Skin of body (tissue), 1 donor: ENCODE measurements around the gene KRT85. TPM values are rescaled to one million over a fixed set of nuclear protein-coding genes. Genes with fewer than 3 reads are reported as not detected.

ENCODE experiments used
- total RNA-seq: library from RNA; depleted of rRNA; stranded (reverse); fragments of >200 nt; gene quantifications from one replicate; pipeline ENCODE4 v1.2.3, GENCODE V29; 2014

KRT85 gene
- total RNA-seq, 1 donor from 2014 or later = 98.6 TPM

Other genes with a start within 250 kb of the KRT85 start
- gene KRT80, start 175.5 kb downstream of the KRT85 start, total RNA-seq = 39.5 TPM
- gene KRT7, start 134.2 kb downstream of the KRT85 start, total RNA-seq = 10.4 TPM
- gene KRT86, start 92.8 kb downstream of the KRT85 start, total RNA-seq = 40.8 TPM
- gene KRT81, start 75.9 kb downstream of the KRT85 start, total RNA-seq = 27.8 TPM
- gene KRT83, start 46.1 kb downstream of the KRT85 start, total RNA-seq = 18.8 TPM
- gene KRT84, start 18.2 kb upstream of the KRT85 start, total RNA-seq = 0.10 TPM
- gene KRT82, start 38.9 kb upstream of the KRT85 start, total RNA-seq = 15.8 TPM
- 84.8 TPM for gene KRT75, start 66.9 kb upstream of the KRT85 start, total RNA-seq
- 204 TPM for gene KRT6B, start 84.7 kb upstream of the KRT85 start, total RNA-seq
- 3.5 TPM for gene KRT6C, start 106.3 kb upstream of the KRT85 start, total RNA-seq
- 333 TPM for gene KRT6A, start 125.8 kb upstream of the KRT85 start, total RNA-seq
- gene KRT5, start 152.9 kb upstream of the KRT85 start, total RNA-seq = 1,515 TPM
- gene KRT71, start 185.7 kb upstream of the KRT85 start, total RNA-seq = 454 TPM
- 133 TPM for gene KRT74, start 206.4 kb upstream of the KRT85 start, total RNA-seq
- gene KRT72, start 234.0 kb upstream of the KRT85 start, total RNA-seq = 12.0 TPM